Nephron progenitor cell (in vitro differentiated cells): ENCODE results near the gene SH3BGRL2.

Experiments
- DNase-seq: peaks from one replicate; pipeline ENCODE4 v3.0.0; 2021
- H3K27ac Mint-ChIP-seq: 2 replicates; pipeline ENCODE4 v1.8.0; 2021; ENCODE audit warnings: mild to moderate bottlenecking, moderate library complexity, mixed read lengths
- H3K27me3 Mint-ChIP-seq: 2 replicates; pipeline ENCODE4 v1.8.0; 2021; ENCODE audit warnings: mild to moderate bottlenecking, low read depth, mixed read lengths; ENCODE audit not compliant: poor library complexity
- H3K36me3 Mint-ChIP-seq: 2 replicates; pipeline ENCODE4 v1.8.0; 2021; ENCODE audit warnings: low read depth, mixed read lengths
- H3K4me1 Mint-ChIP-seq: 2 replicates; pipeline ENCODE4 v1.8.0; 2021; ENCODE audit warnings: mixed read lengths
- H3K4me3 Mint-ChIP-seq: 2 replicates; pipeline ENCODE4 v1.8.0; 2021; ENCODE audit warnings: mild to moderate bottlenecking, moderate library complexity, mixed read lengths
- H3K9me3 Mint-ChIP-seq: 2 replicates; pipeline ENCODE4 v1.8.0; 2021; ENCODE audit warnings: mild to moderate bottlenecking, moderate library complexity, mixed read lengths
- TF ChIP-seq, protein P1 (sequence below): fragments of 200-600 bp; sonication (generic); IDR thresholded peaks from 2 replicates; pipeline ENCODE4 v1.5.0; 2021; ENCODE audit warnings: antibody characterized with exemption

The SH3BGRL2 gene

DNA sequence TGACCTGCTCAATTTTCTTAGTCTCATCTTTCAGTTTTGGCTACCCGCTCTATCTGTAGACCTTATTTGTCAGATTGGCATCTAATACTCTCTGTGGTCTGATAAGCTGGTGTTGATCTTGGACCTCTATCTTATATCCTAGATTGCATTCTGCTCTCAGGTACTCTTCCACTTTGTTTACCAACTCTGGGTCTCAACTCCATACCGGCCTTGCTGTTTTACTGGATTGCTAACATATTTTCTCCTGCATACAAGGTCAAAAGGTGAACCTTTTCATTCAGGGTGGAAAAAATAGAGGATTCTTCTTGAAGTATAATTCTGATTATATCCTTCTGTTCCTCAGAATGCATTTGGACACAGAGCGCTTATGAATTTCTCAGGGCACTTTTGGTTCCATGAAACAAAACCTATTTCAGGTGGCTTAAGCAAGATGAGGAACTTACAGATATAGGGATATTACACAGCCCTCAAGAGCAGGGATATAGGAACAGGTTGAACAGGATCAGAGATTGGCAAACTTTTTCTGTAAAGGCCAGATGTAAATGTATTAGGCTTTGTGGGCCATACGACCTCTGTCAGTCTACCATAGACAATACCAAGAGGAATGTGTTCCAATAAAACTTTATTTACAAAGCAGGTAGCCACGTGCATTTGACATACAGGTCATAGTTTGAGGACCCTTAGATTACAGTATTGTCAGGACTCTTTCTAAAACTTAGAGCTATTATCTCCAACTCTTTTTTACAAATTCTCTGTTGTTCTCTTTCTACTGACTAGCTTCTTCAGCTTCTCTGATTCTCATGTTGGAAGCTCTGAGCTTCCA, 2.5 kb upstream of the SH3BGRL2 start:
- TF ChIP-seq, protein P1, sequence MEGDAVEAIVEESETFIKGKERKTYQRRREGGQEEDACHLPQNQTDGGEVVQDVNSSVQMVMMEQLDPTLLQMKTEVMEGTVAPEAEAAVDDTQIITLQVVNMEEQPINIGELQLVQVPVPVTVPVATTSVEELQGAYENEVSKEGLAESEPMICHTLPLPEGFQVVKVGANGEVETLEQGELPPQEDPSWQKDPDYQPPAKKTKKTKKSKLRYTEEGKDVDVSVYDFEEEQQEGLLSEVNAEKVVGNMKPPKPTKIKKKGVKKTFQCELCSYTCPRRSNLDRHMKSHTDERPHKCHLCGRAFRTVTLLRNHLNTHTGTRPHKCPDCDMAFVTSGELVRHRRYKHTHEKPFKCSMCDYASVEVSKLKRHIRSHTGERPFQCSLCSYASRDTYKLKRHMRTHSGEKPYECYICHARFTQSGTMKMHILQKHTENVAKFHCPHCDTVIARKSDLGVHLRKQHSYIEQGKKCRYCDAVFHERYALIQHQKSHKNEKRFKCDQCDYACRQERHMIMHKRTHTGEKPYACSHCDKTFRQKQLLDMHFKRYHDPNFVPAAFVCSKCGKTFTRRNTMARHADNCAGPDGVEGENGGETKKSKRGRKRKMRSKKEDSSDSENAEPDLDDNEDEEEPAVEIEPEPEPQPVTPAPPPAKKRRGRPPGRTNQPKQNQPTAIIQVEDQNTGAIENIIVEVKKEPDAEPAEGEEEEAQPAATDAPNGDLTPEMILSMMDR: no peak
- Mint-ChIP-seq H3K9me3 (no peaks in the 10 kb centered on the region), H3K4me1 (peaks cover 24% of the 10 kb centered on the region), H3K27me3 (peaks cover 18% of the 10 kb centered on the region), H3K36me3 (no peaks in the 10 kb centered on the region), H3K27ac (no peak overlapping the region), H3K4me3 (no peak overlapping the region)
- no peak for DNase-seq

- DNase-seq: no peak
- H3K9me3 Mint-ChIP-seq: no peaks in the 10 kb centered on the region
- TF ChIP-seq, protein P1: no peak
- H3K27me3 Mint-ChIP-seq: peaks cover 18% of the 10 kb centered on the region
- no peak overlapping the region for H3K27ac Mint-ChIP-seq
- H3K36me3 Mint-ChIP-seq: no peaks in the 10 kb centered on the region
- peak overlapping the region; percentile 94 for H3K4me3 Mint-ChIP-seq
- peaks cover 19% of the 10 kb centered on the region for H3K4me1 Mint-ChIP-seq
These were observed 698 bp upstream of the SH3BGRL2 start for GRCh38 chr6:79630380-79630882.

- H3K27ac Mint-ChIP-seq: no peak overlapping the region
- H3K27me3 Mint-ChIP-seq: peaks cover 22% of the 10 kb centered on the region
- peaks cover 19% of the 10 kb centered on the region for H3K4me1 Mint-ChIP-seq
- peak overlapping the region; percentile 94 for H3K4me3 Mint-ChIP-seq
- no peaks in the 10 kb centered on the region for H3K36me3 Mint-ChIP-seq
- no peaks in the 10 kb centered on the region for H3K9me3 Mint-ChIP-seq
- no peak for DNase-seq
- TF ChIP-seq, protein P1: no peak
These were observed 604 bp downstream of the SH3BGRL2 start for GRCh38 chr6:79631693-79632172.

- no peaks in the 10 kb centered on the region for H3K36me3 Mint-ChIP-seq
- TF ChIP-seq, protein P1: no peak
- no peaks in the 10 kb centered on the region for H3K9me3 Mint-ChIP-seq
- no peak for DNase-seq
- no peak overlapping the region for H3K27ac Mint-ChIP-seq
- peak overlapping the region; percentile 94 for H3K4me3 Mint-ChIP-seq
- peaks cover 19% of the 10 kb centered on the region for H3K4me1 Mint-ChIP-seq
- peaks cover 22% of the 10 kb centered on the region for H3K27me3 Mint-ChIP-seq
These were observed 1.5 kb downstream of the SH3BGRL2 start for GRCh38 chr6:79632580-79632979.

DNA sequence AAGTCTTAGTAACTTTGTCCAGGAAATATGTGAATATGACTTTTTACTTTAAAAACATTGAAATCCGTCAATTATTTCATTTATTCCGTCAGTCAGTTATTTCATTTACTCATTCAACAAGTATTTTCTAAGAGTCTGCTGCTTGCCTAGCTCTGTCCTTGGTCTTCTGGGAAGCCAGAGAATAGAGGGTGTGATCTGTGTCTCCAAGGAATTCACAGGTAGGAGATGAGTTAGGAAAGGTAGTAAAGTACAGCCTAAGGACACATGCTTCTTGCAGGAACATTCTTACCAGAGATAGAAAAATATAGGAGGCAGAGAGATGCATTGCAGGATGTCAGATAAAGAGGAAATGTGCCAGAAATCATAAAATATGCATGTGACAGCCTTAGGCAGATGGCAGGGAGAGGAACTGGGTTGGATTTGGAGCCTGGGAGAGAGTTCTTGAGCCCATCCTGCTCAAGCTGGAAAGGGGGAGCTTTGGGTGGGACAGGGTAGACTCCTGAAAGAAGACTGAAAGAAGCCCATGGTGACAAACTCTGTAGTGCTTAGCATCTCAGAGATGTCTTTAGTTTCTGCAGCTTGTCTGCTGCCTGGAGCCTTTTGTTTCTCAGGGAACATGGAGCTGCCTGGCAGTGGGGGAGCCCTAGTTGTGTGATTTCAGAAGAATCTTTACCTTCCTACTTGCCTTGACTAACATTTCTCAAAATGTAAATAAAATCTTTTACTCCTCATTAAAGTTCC, 3.5 kb downstream of the SH3BGRL2 start:
- peaks cover 15% of the 10 kb centered on the region for H3K27me3 Mint-ChIP-seq

More for the DNA sequence above, 3.5 kb downstream of the SH3BGRL2 start:
- no peak overlapping the region for H3K27ac Mint-ChIP-seq
- no peaks in the 10 kb centered on the region for H3K36me3 Mint-ChIP-seq
- TF ChIP-seq, protein P1: no peak
- no peak for DNase-seq
- H3K4me3 Mint-ChIP-seq: no peak overlapping the region
- H3K4me1 Mint-ChIP-seq: peaks cover 19% of the 10 kb centered on the region
- no peaks in the 10 kb centered on the region for H3K9me3 Mint-ChIP-seq
